Measurements from ENCODE around the gene PRPF18.

Gene PRPF18

GRCh38 chr10:13644866-13645265 lies 58.1 kb downstream of the PRPF18 start:
- no peak for DNase-seq

- DNase-seq: no peak
These were observed 61.7 kb downstream of the PRPF18 start for GRCh38 chr10:13648425-13648824.

- DNase-seq: no peak
These were observed 63.2 kb downstream of the PRPF18 start for GRCh38 chr10:13649844-13650520.

- DNase-seq: no peak
These were observed 64.2 kb downstream of the PRPF18 start for GRCh38 chr10:13650961-13651360.

GRCh38 chr10:13651969-13652720 lies 65.4 kb downstream of the PRPF18 start:
- no peak for DNase-seq

- no peak for DNase-seq
These were observed 66.1 kb downstream of the PRPF18 start for GRCh38 chr10:13652860-13653259.

- DNase-seq: no peak
These were observed 67.5 kb downstream of the PRPF18 start for GRCh38 chr10:13654118-13654830.

- no peak for DNase-seq
These were observed 68.1 kb downstream of the PRPF18 start for GRCh38 chr10:13654846-13655245.

- DNase-seq: no peak
These were observed 69.8 kb downstream of the PRPF18 start for GRCh38 chr10:13656337-13657100.

GRCh38 chr10:13657101-13657680 lies 70.4 kb downstream of the PRPF18 start:
- DNase-seq: no peak

- no peak for DNase-seq
These were observed 71.5 kb downstream of the PRPF18 start for GRCh38 chr10:13658264-13658663.

- no peak for DNase-seq
These were observed 72.3 kb downstream of the PRPF18 start for GRCh38 chr10:13658871-13659685.

- DNase-seq: peak; percentile 55
These were observed 73.3 kb downstream of the PRPF18 start for GRCh38 chr10:13659887-13660550.

- no peak for DNase-seq
These were observed 73.8 kb downstream of the PRPF18 start for GRCh38 chr10:13660551-13660920.

GRCh38 chr10:13661256-13661655 lies 74.5 kb downstream of the PRPF18 start:
- no peak for DNase-seq

- no peak for DNase-seq
These were observed 78.9 kb downstream of the PRPF18 start for GRCh38 chr10:13665516-13666262.

- no peak for DNase-seq
These were observed 81.4 kb downstream of the PRPF18 start for GRCh38 chr10:13668126-13668525.

GRCh38 chr10:13669182-13669855 lies 82.6 kb downstream of the PRPF18 start:
- no peak for DNase-seq

GRCh38 chr10:13669901-13670300 lies 83.1 kb downstream of the PRPF18 start:
- DNase-seq: no peak

GRCh38 chr10:13670311-13670710 lies 83.5 kb downstream of the PRPF18 start:
- no peak for DNase-seq

Measured in hematopoietic multipotent progenitor cell treated with erythropoietin and hydrocortisone succinate and interleukin-3 and kit ligand, for 8 days (in vitro differentiated cells).